Astrocyte (in vitro differentiated cells and primary cell): ENCODE data around the gene DNM1.

Experiments used
- EZH2 ChIP-seq: IDR thresholded peaks from 2 replicates; pipeline ENCODE4 v1.6.1; 2012; ENCODE audit warnings: mild to moderate bottlenecking, low read length, inconsistent platforms; ENCODE audit not compliant: insufficient read depth
- TF ChIP-seq, protein P1 (sequence below): IDR thresholded peaks from 2 replicates; pipeline ENCODE4 v1.5.1; 2011; ENCODE audit warnings: low read depth, mild to moderate bottlenecking, inconsistent platforms, low read length, moderate library complexity; ENCODE audit not compliant: insufficient read depth

GRCh38 chr9:128168731-128169308, 34.4 kb upstream of the DNM1 start:
- TF ChIP-seq, protein P1, sequence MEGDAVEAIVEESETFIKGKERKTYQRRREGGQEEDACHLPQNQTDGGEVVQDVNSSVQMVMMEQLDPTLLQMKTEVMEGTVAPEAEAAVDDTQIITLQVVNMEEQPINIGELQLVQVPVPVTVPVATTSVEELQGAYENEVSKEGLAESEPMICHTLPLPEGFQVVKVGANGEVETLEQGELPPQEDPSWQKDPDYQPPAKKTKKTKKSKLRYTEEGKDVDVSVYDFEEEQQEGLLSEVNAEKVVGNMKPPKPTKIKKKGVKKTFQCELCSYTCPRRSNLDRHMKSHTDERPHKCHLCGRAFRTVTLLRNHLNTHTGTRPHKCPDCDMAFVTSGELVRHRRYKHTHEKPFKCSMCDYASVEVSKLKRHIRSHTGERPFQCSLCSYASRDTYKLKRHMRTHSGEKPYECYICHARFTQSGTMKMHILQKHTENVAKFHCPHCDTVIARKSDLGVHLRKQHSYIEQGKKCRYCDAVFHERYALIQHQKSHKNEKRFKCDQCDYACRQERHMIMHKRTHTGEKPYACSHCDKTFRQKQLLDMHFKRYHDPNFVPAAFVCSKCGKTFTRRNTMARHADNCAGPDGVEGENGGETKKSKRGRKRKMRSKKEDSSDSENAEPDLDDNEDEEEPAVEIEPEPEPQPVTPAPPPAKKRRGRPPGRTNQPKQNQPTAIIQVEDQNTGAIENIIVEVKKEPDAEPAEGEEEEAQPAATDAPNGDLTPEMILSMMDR = no peak
- no peak for TF ChIP-seq EZH2
